Forelimb muscle (tissue), 1 donor: ENCODE results near the gene PACRG. TPM values are rescaled to one million over a fixed set of nuclear protein-coding genes. Genes with fewer than 3 reads are reported as not detected.
A peak's percentile ranks its signal among the peaks of the same experiment; 100 is the strongest.
"Not testable (repeated sequence)": the region's sequence is repeated elsewhere in the genome, so short reads cannot be mapped to it uniquely, and the experiment has no call there.

Experiments used
- DNase-seq: peaks from one replicate; pipeline ENCODE4 v3.0.0-alpha.2; 2013; ENCODE audit warnings: low read depth
- polyA plus RNA-seq: library from polyadenylated mRNA; unstranded; fragments of 120-200 nt; gene quantifications from one replicate; pipeline ENCODE4 v1.2.1, GENCODE V29; 2013; ENCODE audit not compliant: insufficient read length

PACRG gene
- 2.1 TPM for polyA plus RNA-seq

DNA sequence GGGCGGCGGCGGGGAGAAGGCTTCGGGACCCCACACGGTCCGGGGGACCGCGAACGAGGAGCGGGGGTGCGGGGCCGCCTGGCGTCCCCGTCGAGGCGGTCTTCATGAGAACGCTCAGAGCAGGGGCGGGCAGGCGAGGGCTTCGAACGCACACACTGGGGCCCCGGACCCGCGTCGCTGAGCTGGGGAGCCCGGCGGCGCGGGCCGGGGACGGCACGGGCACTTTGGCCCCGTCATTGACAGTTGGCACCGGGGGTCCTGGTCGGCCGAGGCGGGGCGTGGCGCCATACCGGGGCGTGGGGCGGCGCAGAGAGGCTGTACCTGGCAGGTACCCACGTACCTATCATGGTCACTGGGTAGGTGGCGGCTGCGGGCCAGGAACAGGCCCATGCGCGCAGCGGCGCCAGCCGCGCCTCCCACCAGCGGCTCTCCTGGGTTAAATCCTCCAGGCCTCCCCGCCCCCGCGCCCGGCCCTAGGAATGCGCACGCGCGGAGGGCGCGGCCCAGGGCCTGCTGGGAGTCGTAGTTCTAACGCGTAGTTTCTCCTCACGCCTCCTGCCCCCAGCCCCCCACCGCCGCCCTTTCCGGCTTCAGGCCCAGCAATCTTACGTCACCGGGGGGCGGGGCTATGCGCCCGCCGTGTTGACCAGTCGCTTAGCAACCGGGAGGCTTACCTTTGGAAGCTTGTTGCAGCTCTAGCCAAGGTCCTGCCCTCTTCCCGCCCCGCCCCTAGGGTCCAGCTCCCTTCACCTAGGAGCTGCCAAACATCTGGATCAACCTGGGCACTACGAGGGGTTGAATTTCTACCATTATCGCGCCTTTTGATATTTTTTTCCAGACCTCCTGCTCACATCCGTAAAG lies at the start of gene PACRG, which contains the start of gene PRKN:
Gene PACRG (plus strand): TSS at position 653 of the 861 bp plus-strand sequence.
Gene PRKN (minus strand): TSS at position 445 of the 861 bp plus-strand sequence.
- DNase-seq, result peak; percentile 91

DNA sequence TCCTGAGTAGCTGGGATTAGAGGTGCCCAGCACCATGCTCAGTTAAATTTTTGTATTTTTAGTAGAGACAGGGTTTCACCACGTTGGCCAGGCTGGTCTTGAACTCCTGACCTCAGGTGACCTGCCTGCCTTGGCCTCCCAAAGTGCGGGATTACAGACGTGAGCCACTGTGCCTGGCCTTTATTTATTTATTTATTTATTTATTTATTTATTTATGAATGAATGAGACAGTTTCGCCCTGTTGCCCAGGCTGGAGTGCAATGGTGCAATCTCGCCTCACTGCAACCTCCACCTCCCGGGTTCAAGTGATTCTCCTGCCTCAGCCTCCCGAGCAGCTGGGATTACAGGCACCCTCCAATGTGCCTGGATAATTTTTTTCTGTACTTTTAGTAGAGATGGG lies 48.9 kb upstream of the PACRG start:
- not testable (repeated sequence) for DNase-seq

DNA sequence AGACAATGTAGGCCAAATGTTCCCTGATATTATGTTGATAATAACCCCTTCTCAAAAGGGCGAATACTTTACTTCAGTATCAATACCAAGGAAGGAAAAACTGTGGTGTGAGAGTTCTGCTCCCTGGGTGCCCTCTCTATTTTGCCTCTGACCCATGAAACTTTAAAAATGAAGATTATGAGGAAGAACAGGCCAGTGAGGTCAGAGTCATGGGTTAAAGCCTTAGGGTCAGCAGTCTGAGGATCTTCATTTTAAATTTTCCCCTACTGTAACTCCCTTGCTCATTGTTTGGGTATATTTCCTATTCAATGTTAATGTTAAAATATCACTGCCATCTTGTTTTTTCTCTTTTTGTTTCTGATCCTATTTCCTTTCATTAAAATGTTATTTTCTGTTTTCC lies 48.1 kb upstream of the PACRG start:
- DNase-seq, result no peak

DNA sequence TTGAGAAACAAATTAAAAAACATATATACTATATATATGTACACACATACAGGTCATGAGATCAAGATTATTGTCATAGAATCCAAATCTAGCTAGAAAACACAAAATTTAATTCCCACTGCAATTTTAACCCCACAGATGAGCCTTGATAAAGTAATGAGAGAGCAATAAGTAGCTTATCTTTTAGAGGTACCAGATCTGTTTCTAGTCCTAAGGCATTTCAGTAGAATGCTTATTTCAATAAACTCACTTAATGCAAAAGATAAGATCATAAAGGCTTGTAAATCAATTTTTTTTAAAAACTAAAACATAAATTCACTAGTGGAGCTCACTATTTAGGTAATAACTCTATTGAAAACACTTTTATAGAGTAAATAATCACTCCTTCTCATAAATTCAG lies 47.4 kb upstream of the PACRG start:
- DNase-seq, result no peak

DNA sequence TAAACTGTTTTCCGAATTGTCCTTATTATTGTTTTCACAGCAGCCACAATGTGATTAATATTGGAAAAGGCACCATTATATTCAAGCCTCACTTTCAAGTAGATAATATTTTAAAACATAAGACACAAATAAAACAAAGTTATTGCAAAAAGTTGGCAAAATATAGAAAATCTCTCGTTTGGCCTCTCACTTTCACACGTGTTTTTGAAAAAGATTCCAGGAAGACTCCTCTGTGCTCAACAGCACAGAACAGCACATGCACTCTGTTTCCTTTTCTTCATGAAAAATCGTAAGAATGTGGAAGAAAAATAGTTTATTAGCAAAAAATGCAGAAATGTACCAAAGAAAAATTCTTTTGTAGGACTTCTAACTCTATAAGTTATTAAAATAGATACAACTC lies 46.9 kb upstream of the PACRG start:
- no peak for DNase-seq

DNA sequence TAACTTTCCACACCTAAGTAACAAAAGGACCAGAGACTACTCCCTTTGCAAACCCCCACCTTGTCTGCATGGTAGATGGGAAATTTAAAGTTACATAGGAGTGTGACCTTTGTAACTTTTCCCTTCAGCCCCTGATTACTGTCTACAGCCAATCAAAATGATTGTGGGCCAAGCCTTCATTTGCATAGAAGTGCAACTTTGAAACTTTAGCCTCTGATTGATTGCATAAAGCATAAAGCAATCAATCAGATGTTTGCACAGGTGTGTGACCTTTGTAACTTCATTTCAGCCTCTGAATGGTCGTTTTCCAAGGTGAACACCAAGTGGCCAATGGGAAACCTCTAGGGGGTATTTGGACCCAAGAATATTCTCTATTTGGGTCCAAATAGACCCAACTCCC lies 46.3 kb upstream of the PACRG start:
- no peak for DNase-seq

DNA sequence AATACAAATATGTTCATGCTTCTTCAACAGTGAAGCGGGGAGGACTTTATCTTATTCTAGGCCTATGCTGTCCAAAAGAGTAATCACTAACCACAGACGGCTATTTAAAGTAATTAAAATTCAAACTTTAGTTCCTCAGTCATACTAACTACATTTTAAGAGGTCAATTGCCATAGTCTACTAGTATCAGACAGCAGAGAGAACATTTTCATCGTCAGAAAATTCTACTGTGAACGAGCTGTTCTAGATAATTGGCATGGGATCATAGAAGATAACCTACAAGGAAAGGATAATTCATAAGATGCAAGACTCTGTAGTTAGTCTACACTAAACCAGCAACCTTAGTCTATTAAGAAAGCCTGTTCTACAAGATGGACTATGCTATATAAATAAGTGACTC lies 44.6 kb upstream of the PACRG start:
- DNase-seq, result no peak

DNA sequence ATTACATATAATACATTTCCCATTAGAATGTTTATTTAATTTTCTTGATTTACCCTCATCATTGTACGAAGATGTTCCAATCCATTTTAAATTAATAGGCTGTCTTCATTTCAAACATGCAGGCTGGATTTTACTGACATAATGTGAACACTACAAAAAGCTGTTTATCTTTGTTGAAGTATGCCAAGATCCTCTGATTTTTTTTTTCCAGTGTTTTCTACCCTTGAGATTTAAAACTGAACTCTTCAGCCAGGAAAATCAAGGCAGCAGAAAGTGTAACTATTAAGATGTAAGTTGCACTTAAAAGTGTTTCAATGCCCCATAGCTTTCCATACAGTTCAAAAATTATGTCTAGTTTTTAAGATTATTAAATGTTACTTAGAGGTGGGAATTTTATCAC lies 43.7 kb upstream of the PACRG start:
- no peak for DNase-seq

DNA sequence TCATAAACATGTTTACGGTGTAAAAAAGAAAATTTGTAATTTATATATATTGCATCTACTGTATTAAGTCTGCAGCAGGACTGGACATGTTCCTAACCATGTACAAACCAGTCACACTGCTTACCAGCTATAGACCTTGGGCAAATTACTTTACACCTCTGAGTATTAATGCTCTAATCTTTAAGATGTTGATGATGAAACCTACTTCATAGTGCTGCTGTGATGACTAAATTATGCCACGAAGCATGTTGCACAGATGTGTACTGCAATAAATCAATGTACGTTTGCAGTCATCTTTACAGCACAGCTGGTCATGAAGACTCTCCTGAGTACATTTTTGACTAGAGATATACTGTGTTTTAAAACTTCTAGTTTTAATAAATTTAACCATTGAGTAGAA lies 42.8 kb upstream of the PACRG start:
- DNase-seq, result no peak

DNA sequence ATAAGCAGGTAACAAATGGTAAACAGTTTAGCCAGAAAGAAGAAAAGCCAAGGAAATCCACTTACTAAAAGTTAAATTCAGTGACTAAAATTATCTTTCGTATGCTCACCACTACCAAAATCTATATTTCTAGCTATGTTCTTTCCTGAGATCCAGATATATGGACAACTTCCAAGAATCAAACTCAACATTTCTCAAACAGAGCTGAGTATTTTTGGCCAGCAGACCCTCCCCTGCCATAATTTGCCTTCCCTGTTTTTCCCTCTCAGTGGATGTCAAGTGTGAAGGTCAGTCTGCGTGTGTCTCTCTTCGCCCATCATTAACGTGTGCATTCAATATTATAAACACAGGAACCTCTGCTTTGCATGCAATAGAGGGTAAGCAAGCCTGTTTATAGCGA lies 42.2 kb upstream of the PACRG start:
- DNase-seq, result no peak

DNA sequence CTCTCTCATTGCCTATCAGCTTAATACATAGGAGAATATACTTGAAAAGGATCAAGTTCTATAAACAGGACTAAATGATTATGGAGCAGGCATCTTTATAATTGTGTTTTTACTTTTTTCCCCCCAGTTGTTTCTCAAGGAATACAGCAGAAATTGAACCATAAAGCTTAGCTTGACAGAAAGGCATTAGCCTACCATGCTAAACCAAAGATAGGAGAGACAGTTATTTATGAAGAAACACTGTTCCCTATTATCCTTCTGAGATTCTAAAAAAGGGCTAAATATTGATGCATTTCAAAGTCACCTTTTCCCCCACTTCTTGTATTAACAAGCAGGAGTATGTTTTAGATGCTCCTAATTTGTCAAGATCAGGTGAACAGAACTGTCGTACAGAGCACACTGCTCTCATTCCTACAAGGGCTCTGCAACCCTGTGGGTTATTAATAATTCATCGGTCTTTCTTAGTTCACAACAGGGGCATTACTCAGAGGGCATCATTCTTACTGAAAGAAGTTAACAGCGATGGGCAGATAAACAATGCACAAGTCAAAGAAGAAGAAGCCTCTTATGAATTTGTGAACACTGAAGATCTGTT lies 38.9 kb upstream of the PACRG start:
- no peak for DNase-seq

DNA sequence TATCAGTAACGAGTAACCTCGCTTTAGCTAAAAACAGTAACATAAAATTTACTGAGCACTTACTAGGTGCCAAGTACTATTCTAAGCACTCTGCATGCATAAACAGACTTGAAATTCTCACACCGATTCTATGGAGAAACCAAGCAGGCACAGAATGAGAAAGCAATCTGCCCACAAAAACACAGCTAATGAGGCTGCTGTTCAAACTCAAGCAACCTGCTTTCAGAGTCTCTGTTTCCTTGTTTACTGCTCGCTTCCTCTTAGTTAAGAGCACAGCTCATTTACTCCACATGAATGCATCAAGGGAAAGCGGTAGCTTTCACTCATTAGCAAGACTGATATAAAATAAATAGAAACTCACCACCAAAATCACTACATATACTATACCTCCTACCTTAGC lies 37.6 kb upstream of the PACRG start:
- DNase-seq, result no peak

DNA sequence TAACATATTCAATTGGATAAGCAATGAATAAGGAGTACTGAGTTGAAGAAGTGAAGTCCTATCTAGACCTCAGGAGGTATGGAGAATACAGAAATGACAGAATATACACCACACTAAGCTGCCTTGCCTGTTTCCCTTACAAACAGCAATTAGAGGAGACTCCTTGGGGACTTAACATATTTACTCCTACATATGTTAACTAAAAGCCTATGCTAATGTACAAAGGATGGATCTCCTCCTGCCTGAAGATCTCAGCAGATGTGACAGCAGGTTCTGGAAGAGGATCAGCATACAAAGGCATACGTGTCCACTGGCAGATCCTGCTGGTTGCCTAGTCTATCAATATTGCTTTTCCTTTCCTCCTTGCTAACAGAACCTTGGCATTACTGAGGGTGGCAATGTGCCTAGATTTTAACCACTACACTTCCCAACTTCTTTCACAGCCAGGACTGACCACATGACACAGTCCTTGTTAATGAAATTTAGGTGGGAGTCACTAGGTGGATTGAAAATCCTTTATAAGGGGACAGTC lies 29.8 kb upstream of the PACRG start:
- no peak for DNase-seq

DNA sequence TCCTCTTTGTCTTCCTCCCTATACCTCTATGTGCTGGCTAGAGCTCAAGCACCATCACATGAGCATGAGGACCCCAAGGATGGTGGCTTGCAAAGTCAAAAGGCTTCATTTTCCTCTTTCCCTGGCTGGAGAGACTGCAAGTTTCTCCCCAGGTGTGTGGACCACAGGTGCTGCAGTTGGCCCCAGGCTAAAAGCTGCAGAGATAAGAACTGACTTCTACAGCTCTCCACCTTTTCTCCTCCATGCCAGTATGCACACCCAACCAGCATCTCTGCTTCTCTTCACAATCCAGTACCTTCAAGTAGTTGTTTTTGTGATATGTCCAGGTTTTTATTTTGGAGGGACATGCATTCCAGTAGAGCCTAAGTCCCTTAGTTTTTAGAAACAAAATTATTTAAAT lies 29.3 kb upstream of the PACRG start:
- DNase-seq, result no peak

DNA sequence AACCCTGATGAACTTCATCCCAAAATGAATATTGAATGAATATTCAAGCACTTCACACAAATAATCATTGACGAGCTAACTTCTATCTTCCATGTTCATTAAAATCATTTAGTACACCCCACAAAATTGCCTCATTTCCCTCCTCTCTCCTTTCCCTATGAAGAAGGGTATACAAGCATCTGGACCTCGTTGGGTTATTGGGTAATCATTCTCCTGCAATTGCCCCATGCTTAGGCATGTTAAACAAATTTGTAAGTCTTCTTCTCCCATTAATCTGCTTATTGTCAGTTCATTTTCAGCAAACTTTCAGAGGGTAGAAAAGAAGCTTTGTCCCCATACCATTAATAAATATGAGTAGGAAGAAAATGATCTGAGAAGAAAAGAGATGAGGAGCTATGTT lies 27.8 kb upstream of the PACRG start:
- DNase-seq, result no peak

DNA sequence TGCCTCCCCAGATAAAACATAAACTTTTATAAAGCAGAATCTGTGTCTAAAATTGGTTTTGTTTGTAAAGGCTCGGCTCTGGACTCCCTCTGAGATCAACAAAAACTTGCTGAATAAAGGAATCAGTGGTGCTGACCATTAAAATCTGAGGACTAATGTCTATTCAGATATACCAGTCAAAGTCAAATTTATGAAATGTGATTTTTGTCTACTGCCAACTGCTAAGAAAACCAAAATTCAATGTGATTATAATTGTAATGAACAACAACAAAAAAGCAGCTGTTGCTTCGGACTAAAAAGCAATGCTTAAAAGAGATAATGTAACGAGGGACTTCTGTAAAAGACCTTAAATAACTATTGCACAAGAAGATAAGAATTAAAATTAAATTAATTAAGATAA lies 26.8 kb upstream of the PACRG start:
- no peak for DNase-seq

DNA sequence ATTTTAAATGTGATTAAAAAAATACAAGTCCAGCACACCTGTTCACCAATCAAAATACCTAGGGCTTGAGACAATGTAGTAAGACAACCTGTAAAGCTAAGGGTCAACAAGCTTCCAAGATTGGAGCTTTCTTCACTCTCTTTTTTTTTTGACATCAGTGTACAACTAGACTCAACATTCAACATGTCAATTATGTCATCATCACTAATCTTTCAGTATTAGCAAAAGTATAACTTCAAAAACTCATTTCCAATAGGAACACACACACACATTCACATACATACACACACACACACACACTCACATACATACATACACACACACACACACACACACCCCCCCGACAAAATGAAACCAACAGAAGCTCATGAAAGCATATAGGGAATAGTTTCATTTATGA lies 26.2 kb upstream of the PACRG start:
- no peak for DNase-seq

DNA sequence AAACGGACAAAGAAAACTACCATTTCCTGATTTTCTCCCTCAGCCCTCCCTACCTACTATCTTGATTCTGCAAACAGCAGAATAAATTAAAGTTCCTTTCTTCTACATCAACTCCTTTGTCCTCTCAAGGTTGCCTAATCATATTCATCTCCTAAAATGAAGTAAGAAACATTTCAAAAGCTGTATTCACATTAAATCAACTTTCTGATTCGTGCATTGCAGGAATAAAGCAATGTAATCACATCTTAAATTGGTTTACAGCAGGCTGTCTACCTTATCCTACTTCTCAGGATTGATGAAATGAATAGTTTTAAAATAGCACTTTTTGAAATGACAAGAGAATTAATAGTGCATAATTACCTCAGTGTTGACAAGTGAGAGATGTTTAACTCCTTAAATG lies 25.3 kb upstream of the PACRG start:
- DNase-seq, result no peak

DNA sequence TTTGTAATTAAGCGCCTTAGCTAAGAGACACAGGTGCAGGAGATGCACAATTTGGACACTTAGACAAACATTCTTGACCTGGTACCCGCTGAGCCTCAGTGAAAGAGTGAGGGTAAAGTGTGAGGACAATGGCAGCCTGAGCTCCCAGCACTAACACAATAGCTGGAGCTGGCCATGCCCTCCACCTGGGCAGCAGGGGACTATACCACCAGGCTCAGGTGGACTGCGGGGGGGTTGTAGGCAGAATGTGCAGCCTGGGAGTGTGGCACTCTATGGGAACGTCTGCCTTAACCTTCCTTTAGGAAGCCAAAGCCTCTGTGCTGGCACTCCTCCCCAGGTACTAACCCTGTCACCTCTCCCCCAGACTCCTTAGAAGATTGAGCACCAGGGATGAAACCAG lies 23.8 kb upstream of the PACRG start:
- DNase-seq, result no peak

DNA sequence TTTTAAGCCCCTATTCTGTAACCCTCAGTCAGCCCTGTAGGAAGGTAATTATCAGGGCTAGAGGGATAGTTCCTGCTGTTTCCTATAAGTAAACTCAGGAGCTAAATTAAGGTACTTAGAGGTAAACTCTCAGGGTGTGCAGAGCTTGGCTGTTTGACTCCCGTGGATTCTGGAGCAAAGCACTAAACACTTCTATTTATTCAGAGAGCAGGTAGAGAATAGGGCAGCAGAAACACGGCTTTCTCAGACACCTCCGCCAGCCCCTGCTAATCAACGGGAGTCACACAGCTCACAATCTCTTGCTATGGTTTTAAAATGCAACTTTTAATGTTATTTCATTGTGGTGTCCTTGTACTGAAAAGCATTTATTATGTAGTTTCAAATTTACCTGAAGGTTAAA lies 22.0 kb upstream of the PACRG start:
- DNase-seq, result no peak

DNA sequence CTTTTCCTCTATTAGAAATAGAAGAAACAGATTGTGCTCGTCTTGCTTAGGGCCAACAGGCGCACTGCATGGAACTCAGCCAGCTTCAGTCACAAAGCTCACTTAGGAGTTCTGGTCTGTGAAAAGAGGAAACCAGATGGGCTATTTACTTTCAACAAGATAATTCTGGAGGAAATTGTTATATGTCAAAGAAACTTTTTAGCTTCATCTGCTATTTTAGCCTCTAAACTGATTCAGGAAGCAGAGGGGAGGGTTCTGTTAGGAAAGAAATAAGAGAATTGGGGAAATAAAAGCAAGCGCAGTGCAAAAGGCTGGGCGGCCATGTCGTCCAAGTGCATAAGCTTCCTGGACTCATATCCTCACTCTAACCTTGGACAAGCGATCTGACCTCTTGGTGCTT lies 21.5 kb upstream of the PACRG start:
- peak; percentile 81 for DNase-seq

DNA sequence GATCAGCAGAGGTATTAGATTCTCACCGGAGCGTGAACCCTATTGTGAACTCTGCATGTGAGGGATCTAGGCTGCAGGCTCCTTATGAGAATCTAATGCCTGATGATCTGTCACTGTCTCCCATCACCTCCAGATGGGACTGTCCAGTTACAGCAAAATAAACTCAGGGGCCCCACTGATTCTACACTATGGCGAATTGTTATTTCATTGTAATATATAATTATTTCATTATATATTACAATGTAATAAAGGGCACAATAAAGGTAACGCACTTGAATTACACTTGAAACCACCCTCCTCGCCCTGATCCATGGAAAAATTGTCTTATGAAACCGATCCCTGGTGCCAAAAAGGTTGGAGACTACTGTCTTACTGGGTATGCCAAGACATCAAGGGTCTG lies 18.8 kb upstream of the PACRG start:
- DNase-seq, result no peak

DNA sequence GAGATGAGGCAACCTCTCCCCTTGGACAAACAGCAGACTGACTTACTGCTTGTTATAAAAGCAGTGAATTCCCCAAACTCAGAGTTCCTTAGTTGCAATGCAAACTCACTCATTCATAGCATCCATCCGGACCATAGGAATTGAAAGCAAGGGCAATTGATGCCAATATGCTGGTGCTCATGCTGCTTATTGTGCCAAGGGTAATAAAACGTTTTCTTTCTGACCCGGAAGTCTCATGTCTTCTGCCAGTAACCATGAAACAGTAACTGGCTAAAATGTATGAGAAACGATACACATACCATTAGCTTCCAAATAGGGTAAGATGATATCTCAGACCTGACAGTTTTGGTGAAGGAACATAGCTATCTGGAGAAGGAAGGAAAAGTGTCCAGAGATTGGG lies 18.3 kb upstream of the PACRG start:
- no peak for DNase-seq
